GM18502 (cell line): ENCODE results near the gene LASP1NB.
"Not testable (repeated sequence)": the region's sequence is repeated elsewhere in the genome, so short reads cannot be mapped to it uniquely, and the experiment has no call there.

Source experiments
- ATAC-seq: cut with Tn5 transposase; IDR thresholded peaks from one replicate; pipeline ENCODE4 v1.9.1; 2021; ENCODE audit warnings: mild to moderate bottlenecking; ENCODE audit not compliant: unreplicated experiment, poor library complexity

Gene LASP1NB

GRCh38 chr17:38958326-38958725 lies 32.9 kb downstream of the LASP1NB start:
- ATAC-seq: no peak

GRCh38 chr17:38958756-38959155 lies 33.3 kb downstream of the LASP1NB start:
- no peak for ATAC-seq

GRCh38 chr17:38959508-38959907 lies 34.1 kb downstream of the LASP1NB start:
- ATAC-seq: no peak

- ATAC-seq: no peak
Observed at GRCh38 chr17:38960402-38960801, 35.0 kb downstream of the LASP1NB start.

GRCh38 chr17:38961413-38961812 lies 36.0 kb downstream of the LASP1NB start:
- ATAC-seq: no peak

- ATAC-seq: peak; percentile 60
Observed at GRCh38 chr17:38967290-38967738, 41.9 kb downstream of the LASP1NB start, which contains the start of gene FBXO47. FBXO47 (minus strand) TSS chr17:38967403; CDS start chr17:38963025, 4,378 bp downstream.

- ATAC-seq: no peak
Observed at GRCh38 chr17:38969281-38969680, 43.9 kb downstream of the LASP1NB start.

- ATAC-seq: no peak
Observed at GRCh38 chr17:38970128-38970527, 44.7 kb downstream of the LASP1NB start.

GRCh38 chr17:38970804-38971203 lies 45.4 kb downstream of the LASP1NB start:
- no peak for ATAC-seq

GRCh38 chr17:38976187-38976551 lies 50.8 kb downstream of the LASP1NB start:
- not testable (repeated sequence) for ATAC-seq

GRCh38 chr17:38978180-38978579 lies 52.8 kb downstream of the LASP1NB start:
- ATAC-seq: no peak
